HuH-7.5 (cell line): ENCODE data around the gene BTG2.
A peak's percentile ranks its signal among the peaks of the same experiment; 100 is the strongest.
"Not testable (repeated sequence)": the region's sequence is repeated elsewhere in the genome, so short reads cannot be mapped to it uniquely, and the experiment has no call there.

Experiments
- DNase-seq: peaks from one replicate; pipeline ENCODE4 v3.0.0; 2011; ENCODE audit warnings: low spot score

Gene BTG2

GRCh38 chr1:203295796-203296195, 9.5 kb upstream of the BTG2 start:
- DNase-seq = no peak

GRCh38 chr1:203296460-203297073, 8.8 kb upstream of the BTG2 start:
- no peak for DNase-seq

DNA sequence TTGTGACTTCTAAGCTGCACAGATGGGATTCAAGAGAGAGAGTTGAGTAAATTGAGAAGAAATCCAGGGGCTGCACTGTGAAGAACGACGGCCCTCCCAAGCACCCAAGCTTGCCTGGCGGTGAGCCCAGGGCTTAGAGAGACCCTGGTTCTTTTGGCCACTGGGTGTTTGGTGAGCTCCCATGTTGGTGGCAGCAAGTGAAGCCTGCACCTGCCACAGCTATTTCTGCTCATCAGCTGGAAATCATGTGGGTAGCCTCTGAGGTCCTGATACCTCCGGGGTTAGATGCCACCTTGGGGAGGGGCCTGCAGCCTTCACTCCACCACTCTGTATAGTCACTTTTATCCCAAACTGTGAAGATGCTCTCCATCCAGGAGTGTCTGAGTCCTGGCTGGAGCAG, 6.2 kb upstream of the BTG2 start:
- no peak for DNase-seq

DNA sequence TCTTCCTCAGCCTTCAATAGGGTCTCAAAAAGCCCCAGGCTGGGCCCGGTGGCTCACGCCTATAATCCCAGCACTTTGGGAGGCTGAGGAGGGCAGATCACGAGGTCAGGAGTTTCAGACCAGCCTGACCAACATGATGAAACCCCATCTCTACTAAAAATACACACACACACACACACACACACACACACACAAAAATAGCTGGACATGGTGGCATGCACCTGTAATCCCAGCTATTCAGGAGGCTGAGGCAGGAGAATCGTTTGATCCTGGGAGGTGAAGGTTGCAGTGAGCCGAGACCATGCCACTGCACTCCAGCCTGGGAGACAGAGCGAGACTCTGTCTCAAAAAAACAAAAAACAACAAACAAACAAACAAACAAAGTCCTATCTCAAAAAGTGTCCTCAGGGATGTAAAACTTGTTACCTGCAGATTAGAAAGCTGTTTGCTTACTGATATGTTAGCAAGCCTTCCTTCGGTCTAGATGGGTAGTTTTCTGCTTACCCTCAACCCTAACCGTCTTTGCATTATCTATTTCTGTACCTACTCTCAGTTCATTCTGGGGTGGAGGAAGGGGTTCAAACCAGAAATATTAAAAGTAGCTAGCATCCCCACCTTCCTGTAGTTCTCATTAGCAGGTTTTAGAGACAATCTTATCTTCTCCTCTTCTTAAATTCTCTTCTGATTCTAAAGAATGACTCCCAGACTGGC, 5.4 kb upstream of the BTG2 start:
- DNase-seq = not testable (repeated sequence)

DNA sequence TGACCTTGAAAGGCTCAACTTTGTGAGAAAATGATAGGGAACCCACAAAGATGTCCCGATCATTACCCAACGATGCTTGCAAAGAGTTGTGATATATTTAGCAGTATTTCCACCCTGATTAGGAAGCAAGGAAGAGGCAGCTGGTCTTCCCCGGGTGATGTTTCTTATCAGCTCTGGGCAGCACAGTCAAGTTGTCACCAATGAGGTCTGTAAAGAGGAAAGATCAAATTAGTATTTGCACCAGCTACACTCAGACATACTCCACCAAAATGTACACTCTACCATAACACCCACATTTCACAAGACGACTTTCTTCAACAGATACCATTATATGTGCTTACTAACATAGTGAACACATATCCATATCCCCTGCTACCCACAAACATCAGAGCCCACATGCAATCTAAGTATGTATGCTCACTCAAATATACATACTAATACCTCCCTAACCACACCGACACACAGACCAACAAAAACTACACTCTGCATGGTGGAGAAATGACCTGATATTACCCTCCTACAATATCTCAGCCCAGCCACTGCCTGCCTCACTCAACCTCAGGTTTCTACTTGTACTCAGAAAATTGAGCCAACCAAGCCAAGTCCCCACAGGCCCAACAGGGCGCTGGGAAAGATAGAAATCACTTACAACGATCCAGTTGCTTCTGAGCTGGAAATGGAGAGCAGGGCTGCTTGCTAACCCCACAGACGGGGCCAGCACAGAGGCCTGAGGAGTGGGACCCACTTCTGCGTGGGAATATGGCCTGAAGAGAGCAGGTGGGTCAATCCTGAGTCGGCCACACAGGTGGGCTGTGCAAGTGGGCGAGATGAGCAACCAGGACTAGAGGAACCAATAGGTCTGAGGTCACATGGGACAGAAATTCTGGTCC, 4.6 kb upstream of the BTG2 start:
- DNase-seq = no peak

GRCh38 chr1:203301331-203301668, 4.0 kb upstream of the BTG2 start:
- no peak for DNase-seq

DNA sequence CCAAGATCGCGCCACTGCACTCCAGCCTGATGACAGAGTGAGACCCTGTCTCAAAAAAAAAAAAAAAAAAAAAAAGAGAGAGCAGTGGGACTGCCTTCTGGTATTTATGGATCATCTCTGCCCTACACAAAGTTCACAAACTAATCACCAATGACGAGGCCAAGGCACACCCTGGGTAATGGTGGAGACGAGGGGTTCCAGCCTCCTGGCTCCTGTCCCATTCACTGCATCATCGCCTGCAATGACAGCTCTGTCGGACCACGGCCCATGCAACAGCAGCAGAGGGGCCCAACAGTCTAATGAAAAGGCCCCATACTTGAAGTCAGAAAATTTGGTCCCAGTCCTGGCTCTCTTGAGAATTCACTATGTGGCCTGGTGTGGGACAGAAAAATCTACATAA, 2.9 kb upstream of the BTG2 start:
- no peak for DNase-seq

DNA sequence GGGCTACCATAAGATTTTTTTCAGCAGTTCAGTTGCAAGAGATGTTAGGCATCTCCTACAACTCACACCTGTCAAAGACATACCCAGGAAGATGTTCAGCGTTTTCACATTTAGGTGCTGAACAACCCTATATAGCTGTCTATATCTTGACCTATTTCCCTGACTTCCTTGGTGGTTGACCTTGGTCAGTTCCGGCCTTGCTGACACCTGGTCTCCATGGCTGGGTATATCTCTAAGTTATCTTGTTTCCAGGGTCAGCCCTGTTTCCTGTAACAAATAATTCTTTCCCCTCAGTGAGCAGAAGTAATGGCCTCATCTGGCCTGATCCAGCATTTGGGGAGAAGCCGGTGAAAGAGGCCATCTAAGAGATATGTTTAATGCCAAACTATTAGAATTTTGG, 2.4 kb upstream of the BTG2 start:
- DNase-seq = no peak

- DNase-seq = no peak
These were observed 864 bp upstream of the BTG2 start for GRCh38 chr1:203304391-203304918.

- DNase-seq = no peak
These were observed 430 bp downstream of the BTG2 start for GRCh38 chr1:203305809-203306088.

DNA sequence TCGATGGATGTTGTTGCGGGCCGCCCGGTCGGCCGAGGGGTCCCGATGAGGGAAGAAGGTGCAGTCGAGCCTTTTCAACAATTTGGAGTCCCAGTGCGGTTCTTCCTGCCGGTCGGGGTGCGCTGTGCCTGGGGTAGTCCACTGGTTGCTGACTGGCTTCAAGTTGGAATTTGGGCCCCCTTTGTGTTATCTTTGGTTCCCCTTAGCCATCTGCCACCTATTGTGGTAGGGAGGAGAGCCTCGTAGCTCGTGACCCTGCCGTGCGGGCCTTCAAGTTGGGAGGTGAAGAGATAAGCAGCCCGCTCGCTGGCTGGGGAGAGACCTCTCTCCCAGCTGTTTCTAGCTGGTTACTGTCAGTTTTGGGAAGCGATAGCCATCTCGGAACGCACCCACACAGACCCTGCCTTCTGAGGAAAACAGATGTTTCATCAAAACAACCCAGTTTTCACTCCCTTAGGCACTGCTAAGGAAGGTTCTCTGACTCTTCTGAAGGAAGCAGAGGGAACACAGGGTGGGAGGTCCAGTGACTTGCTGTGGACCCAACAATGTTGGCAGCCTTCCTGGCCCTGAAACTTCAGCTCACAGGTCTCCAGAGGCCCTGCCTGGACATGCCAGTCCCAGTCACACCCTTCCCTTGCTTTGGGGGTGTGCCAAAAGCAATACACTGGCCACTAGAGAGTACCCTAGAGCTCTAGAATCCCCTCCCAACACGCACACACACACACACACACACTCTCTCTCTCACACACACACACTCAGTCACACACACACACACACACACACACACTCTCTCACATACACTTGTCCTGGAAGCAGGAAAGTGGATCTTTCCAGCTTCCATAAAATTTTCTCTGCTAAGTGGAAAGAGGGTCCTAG, 1.0 kb downstream of the BTG2 start:
- peak; percentile 43 for DNase-seq

DNA sequence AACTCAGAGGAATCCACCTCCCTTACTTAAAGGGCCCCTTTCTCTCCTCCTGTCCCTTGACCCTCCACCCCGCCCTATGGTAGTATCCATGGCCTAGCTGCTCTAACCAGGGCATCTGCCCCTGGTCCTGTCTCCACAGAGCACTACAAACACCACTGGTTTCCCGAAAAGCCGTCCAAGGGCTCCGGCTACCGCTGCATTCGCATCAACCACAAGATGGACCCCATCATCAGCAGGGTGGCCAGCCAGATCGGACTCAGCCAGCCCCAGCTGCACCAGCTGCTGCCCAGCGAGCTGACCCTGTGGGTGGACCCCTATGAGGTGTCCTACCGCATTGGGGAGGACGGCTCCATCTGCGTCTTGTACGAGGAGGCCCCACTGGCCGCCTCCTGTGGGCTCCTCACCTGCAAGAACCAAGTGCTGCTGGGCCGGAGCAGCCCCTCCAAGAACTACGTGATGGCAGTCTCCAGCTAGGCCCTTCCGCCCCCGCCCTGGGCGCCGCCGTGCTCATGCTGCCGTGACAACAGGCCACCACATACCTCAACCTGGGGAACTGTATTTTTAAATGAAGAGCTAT, 1.7 kb downstream of the BTG2 start:
- no peak for DNase-seq

DNA sequence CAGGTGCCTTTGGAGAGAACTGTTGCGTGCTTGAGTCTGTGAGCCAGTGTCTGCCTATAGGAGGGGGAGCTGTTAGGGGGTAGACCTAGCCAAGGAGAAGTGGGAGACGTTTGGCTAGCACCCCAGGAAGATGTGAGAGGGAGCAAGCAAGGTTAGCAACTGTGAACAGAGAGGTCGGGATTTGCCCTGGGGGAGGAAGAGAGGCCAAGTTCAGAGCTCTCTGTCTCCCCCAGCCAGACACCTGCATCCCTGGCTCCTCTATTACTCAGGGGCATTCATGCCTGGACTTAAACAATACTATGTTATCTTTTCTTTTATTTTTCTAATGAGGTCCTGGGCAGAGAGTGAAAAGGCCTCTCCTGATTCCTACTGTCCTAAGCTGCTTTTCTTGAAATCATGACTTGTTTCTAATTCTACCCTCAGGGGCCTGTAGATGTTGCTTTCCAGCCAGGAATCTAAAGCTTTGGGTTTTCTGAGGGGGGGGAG, 2.4 kb downstream of the BTG2 start:
- no peak for DNase-seq

- DNase-seq = no peak
These were observed 3.1 kb downstream of the BTG2 start for GRCh38 chr1:203308328-203308922.

DNA sequence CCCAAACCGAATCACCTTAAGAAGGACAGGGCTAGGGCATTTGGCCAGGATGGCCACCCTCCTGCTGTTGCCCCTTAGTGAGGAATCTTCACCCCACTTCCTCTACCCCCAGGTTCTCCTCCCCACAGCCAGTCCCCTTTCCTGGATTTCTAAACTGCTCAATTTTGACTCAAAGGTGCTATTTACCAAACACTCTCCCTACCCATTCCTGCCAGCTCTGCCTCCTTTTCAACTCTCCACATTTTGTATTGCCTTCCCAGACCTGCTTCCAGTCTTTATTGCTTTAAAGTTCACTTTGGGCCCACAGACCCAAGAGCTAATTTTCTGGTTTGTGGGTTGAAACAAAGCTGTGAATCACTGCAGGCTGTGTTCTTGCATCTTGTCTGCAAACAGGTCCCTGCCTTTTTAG, 3.6 kb downstream of the BTG2 start:
- DNase-seq = no peak

- no peak for DNase-seq
These were observed 6.3 kb downstream of the BTG2 start for GRCh38 chr1:203311368-203312301.

DNA sequence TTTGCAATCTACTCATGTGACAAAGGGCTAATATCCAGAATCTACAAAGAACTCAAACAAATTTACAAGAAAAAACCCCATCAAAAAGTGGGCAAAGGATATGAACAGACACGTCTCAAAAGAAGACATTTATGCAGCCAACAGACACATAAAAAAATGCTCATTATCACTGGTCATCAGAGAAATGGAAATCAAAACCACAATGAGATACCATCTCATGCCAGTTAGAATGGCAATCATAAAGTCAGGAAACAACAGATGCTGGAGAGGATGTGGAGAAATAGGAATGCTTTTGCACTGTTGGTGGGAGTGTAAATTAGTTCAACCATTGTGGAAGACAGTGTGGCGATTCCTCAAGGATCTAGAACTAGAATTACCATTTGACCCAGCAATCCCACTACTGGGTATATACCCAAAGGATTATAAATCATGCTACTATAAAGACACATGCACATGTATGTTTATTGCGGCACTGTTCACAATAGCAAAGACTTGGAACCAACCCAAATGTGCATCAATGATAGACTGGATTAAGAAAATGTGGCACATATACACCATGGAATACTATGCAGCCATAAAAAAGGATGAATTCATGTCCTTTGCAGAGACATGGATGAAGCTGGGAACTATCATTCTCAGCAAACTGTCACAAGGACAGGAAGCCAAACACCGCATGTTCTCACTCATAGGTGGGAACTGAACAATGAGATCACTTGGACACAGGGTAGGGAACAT, 8.9 kb downstream of the BTG2 start:
- DNase-seq = not testable (repeated sequence)

- DNase-seq = peak; percentile 28
These were observed 11.3 kb downstream of the BTG2 start for GRCh38 chr1:203316626-203317093.
